Skeletal muscle cell (primary cell): ENCODE results near the gene EFNA2.

Source experiments
- DNase-seq: peaks from one replicate; pipeline ENCODE4 v3.0.0-alpha.2; 2010; ENCODE audit warnings: low read depth
- H3K4me3 ChIP-seq: 2 replicates; pipeline ENCODE4 v1.5.1; 2011; ENCODE audit warnings: low read depth, mild to moderate bottlenecking, control low read depth, low read length, moderate library complexity

Gene EFNA2

GRCh38 chr19:1280636-1281568 lies 4.8 kb upstream of the EFNA2 start:
- no peak overlapping the region for H3K4me3 ChIP-seq
- DNase-seq, result no peak

DNA sequence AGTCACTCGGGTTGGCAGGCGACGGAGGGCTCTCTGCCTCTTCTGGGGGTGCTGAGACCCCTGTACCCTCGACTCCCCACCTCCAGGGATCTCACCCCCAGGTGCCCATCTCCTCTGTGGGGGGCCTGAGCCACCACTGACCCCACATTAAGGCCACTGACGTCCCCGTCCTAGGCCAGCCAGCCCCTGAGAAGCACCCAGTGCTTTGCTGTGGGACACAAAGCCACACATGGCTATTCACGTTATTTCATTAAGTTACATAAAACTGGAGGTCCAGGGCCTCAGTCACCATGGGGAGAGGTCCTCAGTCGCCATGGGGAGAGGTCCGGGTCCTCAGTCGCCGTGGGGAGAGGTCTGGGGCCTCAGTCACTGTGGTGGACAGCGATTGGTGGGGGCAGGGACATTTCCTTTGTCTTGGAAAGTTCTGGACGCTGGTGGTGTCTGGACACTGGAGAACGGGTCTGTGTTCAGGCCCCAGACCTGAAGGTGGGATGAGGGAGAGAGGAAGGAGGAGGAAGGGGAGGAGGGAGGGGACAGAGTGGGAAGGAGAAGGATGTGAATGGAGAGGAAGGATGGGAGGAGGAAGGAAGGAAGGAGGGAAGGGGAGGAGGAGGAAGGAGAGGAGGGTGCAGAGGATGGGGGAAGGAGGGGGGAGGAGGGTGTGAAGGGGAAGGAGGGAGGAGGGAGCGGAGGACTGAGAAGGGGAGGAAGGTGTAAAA lies 3.9 kb upstream of the EFNA2 start:
- no peak for DNase-seq
- no peak overlapping the region for H3K4me3 ChIP-seq

GRCh38 chr19:1282588-1283206 lies 3.0 kb upstream of the EFNA2 start:
- no peak for DNase-seq
- H3K4me3 ChIP-seq, result no peak overlapping the region

DNA sequence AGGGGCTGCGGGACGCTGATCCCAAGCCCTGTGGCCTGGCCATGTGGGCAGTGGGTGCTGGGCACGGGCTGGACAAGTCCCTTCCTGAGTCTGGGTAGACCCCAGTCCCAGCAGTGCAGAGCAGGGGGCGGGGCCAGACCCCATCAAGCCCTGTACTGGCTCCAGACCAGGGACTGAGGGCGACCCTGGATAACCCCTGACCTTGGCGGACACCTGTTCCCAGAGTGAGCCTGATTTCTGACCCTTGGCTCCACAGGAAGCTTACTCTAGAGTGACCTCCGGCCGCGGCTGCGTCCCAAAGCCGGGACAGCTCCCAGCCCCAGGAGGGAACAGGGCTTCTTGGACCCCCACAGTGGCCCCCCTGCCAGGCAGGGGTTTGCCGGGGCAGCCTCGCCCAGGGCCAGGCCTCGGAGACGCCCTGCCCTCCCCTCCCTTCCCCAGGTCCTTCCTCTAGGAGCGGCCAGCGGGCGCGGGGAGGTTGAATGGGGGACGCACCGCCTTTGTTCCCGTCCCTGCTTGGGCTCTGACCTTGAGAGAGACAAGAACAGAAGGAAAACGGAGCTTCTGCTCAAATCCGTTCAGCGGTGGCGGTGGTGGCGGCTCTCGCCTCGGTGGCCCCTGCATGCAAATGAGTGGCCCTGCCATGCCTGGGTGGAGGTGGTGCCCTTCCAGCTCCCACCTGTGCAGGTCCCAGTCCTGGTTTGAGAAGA lies 2.3 kb upstream of the EFNA2 start:
- DNase-seq, result no peak
- H3K4me3 ChIP-seq, result no peak overlapping the region

GRCh38 chr19:1283917-1284292 lies 1.8 kb upstream of the EFNA2 start:
- no peak for DNase-seq
- H3K4me3 ChIP-seq, result no peak overlapping the region

DNA sequence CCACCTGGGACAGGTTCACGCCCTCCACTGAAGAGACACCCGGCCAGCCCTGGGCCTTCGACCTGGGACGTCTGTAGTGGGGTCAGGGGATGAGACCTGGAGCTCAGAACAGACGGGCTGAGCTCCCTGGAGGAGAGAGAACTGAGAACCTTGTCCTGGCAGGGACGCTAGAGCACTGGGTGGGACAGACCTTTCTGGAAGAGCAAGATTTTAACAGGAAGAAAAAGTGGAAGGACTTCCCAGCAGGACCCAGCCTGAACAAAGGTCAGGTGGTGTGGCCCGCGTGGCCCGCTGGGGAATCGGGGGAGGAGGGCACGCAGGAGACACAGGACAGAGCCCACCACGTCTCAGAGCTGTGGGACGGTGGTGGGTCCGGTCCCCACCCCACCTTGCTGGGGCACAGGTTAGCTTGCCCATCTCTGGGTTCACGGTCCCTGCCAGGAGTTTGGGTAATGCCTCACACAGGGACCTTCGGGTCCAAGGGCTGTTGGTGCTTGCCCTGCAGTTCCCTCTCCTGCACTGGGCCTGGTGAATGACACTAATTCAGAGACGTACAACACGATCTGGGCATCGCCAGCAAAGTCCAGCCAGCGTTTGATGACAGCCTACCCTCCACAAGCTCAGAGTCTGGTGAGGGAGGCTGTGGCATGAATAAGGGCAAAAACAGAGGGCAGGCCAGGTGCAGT lies 1.2 kb upstream of the EFNA2 start:
- DNase-seq, result no peak
- no peak overlapping the region for H3K4me3 ChIP-seq

DNA sequence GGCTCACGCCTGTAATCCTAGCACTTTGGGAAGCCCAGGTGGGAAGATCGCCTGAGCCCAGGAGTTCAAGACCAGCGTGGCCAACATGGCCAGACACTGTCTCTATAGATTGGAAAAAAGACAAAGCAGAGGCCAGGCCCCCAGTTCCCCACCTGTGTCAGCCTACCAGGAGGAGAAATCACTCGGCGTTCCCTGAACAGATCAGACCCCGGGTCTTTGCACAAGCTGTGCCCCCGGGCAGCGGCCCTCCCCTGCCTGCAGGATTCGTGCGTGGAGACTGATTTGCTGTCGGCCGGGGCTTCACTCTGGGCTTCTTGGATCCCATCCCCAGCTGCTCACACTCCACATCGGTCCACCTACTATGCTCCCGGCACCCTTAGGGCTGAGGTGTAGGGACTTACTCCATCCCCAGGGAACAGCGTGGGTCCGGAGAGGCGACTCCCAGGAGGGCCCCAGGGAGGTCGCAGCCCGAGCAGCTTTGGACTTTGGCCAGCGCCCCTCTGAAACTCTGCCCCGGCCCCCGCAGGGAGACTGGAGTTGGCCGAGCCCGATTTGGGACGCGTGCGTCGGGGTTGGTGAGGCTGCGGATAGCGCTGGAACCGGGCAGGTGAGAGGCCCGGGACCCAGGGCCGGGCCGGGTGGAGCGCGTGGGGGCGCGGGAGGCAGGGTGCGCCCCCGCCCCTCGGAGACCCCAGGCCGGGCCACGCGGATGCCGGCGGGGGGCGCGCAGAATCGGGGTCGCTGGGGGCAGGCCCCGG lies 515 bp upstream of the EFNA2 start:
- no peak overlapping the region for H3K4me3 ChIP-seq
- no peak for DNase-seq

DNA sequence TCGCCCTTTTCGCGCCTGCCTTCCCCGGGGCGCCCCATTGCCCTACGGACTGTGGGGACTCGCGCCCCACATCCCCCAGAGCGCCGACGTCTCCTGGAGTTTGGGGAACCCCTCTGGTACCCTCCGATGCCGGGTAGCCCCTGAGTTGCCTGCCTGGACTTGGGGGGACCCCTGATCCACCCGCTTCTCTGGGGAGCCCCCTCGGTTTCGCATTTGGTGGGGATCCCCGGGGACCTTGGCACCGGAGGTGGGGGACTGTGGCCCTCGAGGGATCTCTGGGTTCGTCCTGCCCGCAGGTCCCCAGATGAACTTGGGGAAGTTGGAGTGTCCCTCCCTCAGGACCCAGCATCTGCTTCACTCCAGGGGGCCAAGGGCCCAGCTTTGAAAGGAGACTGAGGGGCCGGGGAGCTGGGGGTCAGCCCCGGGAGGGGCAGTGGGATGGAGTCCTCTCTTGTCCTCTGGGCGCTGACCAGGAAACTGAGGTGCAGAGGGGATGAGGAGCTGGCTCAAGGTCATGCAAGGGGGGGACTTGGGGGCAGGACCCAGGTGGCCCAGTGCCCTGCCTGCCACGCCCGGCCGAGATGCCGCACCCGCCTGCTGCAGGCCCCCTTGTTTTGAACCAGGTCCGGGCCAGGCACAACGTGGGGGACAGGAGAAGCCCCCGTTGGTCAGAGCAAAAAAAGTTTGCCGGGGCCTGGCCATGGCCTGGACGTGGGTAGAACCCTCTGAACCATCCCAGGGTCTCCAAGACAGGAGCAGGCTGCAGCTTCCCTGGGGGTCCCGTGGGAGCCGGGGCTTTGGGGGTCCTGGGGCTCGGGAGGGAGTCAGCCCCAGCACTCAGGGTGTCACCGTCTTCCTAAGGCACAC lies 1.0 kb downstream of the EFNA2 start:
- peak overlapping the region; percentile 26 for H3K4me3 ChIP-seq
- no peak for DNase-seq

DNA sequence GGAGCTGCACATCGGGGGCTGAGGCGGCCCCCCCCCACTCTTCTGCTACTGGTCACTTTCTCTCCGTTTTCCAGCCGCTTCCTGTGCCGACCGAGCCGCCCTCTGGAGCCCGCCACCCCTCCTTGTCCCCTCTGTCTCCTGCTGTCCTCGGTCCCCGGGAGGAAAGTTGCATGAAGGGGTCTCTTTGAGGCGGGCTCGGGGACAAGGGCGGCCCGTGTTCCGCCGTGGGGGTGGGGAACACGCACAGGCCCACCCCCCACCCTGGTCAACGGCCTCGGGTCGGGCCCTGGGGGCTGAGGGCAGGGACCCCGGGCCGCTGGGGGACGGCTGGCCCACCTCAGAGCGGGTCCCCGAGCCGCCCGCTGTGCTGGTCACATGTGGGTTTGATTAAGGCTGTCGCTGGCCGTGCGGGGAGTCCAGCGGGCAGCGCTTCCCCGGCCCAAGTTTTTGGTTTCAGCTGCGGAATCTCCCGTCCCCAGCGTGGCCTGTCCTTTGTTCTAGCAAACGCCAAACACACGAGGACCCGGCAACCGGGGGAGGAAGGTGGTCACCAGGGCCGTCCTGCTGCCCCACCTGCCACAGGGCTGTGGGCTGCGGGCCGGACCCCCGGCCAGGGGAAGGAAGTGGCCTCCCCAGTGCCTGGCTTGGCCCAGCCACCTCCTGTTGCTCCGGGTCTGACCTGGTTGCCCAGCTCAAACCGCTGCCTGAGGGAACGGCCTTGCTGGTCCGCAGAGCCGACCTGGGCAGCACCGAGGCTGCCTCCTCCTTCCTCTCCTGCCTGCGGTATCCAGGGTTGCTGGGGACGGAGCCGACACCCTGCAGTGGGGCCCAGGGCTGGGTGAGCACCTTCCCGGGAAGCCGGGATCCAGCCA lies 1.9 kb downstream of the EFNA2 start:
- no peak overlapping the region for H3K4me3 ChIP-seq
- DNase-seq, result no peak

- no peak overlapping the region for H3K4me3 ChIP-seq
- DNase-seq, result no peak
Measured at GRCh38 chr19:1288226-1288612, 2.5 kb downstream of the EFNA2 start.

DNA sequence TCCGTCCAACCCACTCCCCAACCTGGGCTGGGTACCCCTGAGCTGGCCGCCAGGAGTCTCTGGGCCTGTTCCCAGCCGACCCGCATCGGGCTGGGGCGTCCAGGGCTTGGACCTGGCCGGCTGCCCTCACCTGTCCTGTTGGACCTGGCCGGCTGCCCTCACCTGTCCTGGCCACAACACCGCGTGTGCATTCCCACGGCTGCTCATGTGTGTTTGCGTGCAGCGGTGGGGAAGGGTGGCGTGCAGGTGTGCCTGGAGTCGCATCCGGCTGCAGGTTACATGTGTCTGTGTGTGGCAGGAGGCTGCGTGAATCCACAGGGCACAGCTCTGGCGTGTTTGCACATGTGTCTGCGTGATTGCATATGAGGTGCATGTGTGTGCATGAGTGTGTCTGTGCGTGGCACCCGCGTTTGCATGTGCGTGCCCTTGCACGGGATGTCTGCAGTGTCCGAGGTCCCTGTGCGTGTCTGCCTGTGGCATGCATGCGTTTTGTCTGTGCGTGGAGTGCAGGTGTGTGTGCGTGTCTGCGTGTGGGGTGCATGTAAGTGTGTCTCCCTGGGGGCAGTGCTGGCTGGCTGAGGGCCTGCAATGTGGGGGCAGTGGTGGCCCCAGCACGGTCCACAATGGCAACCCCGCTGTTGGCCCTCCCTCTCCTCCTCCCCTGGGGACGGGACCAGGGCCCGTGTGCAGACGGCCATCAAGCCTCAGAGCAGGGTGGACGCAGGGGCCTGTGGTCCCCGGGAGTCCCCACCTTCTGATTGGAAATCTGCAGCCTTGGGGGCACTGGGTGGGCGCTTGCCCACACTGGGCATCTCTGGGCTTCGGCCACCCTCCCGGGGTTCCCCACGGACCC lies 3.4 kb downstream of the EFNA2 start:
- no peak overlapping the region for H3K4me3 ChIP-seq
- DNase-seq, result no peak

DNA sequence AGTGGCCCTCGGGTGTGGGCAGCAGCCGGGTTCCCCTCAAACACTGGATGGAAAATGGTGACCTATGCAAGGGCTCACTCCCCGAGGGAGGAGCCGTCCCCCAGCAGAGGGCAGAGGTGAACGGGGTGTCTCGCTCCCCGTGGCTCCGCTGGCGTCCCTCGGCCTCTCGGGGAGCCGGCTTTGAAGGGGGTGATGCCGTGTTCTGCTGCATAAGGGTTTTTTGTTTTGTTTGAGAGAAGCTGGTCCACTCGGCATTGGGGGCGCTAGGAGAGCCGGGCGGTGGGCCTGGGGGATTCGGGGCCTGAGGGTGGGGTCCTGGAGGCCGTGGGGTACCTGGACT lies 4.0 kb downstream of the EFNA2 start:
- DNase-seq, result no peak
- no peak overlapping the region for H3K4me3 ChIP-seq

GRCh38 chr19:1290196-1290702 lies 4.6 kb downstream of the EFNA2 start:
- H3K4me3 ChIP-seq, result no peak overlapping the region
- no peak for DNase-seq

DNA sequence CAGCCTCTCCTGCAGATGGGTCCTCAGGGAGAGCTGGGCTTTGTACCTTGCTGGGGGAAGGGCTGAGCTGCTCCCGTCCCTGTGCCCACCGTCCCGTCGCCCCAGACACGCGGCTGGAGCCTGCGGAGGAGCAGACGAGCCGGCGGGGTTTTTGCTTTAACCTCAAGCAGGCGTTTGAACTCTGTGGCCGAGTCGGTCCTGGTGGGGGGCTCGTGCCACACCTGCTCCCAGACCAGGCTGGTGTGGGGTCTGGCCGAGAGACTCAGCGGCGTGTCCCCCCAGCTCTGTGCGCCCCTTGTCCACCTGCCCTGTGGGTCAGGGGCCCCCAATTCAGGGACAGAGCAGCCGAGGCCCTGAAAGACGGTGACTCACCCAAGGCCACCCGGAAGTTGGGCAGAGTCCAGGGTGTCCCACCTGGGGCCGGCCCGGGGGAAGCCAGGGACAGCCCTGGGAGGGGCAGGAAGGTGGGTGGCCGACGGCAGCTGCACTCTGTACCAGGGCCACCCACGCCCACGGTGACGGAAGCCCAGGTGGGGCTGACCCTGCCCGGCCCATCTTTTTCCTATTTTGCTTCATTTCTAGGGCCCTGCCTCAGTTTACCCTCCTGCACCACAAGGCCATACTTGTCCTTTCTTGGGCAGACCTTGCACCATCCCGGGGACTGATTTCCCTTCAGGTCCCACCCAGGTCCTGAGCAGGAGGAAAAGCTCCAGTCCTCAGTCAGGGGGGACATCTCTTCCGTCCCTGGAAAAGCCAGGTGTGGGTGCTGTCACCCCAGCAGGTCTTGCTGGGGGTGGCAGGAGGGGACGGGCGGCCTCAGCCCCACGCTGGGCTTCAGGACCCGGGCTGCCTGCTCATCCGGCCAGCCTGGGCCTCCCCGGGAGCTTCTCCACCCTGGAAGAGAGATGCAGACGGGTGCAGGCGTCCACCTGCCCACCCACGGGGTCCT lies 5.3 kb downstream of the EFNA2 start:
- H3K4me3 ChIP-seq, result no peak overlapping the region
- no peak for DNase-seq
